Activated naive CD8-positive, alpha-beta T cell treated with anti-CD3 and anti-CD28 coated beads for 36 hours (primary cell): ENCODE measurements around the gene EMP3. TPM values are rescaled to one million over a fixed set of nuclear protein-coding genes. Genes with fewer than 3 reads are reported as not detected.
"Not testable (repeated sequence)": the region's sequence is repeated elsewhere in the genome, so short reads cannot be mapped to it uniquely, and the experiment has no call there.

Experiments used
- DNase-seq: peaks from one replicate; pipeline ENCODE4 v3.0.0; 2021
- H3K27ac Mint-ChIP-seq: one replicate; pipeline ENCODE4 v1.8.0; 2022; ENCODE audit warnings: mild to moderate bottlenecking, moderate library complexity, mixed read lengths
- H3K27me3 Mint-ChIP-seq: one replicate; pipeline ENCODE4 v1.8.0; 2022; ENCODE audit warnings: mild to moderate bottlenecking, mixed read lengths
- H3K36me3 Mint-ChIP-seq: one replicate; pipeline ENCODE4 v1.8.0; 2021; ENCODE audit warnings: mild to moderate bottlenecking, mixed read lengths
- H3K4me1 Mint-ChIP-seq: one replicate; pipeline ENCODE4 v1.8.0; 2021; ENCODE audit warnings: mixed read lengths
- H3K4me3 Mint-ChIP-seq: one replicate; pipeline ENCODE4 v1.8.0; 2022; ENCODE audit warnings: mild to moderate bottlenecking, moderate library complexity, mixed read lengths
- H3K9me3 Mint-ChIP-seq: one replicate; pipeline ENCODE4 v1.8.0; 2022; ENCODE audit warnings: mixed read lengths
- total RNA-seq, 2 experiments: library from RNA; stranded (reverse); gene quantifications; one replicate each; pipeline ENCODE4 v1.2.3, GENCODE V29; 2021

Gene EMP3
- total RNA-seq, 2 experiments from 2014 or later = 185 to 187 TPM

DNA sequence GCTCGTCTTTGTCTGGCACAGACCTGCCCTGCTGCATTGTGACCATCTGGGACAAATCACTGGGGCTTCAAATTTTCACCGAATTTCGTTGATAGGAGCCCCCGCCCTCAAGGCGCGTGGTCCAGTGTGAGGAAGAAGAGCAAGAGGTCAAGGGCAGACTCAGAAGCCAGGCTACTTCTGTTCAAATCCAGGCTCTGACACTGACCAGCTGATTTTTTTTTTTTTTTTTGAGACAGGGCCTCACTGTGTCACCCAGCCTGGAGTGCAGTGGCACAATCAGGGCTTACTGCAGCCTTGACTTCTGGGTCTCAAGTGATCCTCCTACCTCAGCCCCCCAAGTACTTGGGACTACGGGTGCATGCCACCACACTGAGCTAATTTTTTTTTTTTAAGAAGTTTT is 46.0 kb downstream of the EMP3 start:
- Mint-ChIP-seq H3K9me3 (no peaks in the 10 kb centered on the region), H3K27ac (no peak overlapping the region), H3K4me1 (no peaks in the 10 kb centered on the region), H3K36me3 (no peaks in the 10 kb centered on the region), H3K27me3 (no peaks in the 10 kb centered on the region), H3K4me3 (no peak overlapping the region)
- DNase-seq = no peak

DNA sequence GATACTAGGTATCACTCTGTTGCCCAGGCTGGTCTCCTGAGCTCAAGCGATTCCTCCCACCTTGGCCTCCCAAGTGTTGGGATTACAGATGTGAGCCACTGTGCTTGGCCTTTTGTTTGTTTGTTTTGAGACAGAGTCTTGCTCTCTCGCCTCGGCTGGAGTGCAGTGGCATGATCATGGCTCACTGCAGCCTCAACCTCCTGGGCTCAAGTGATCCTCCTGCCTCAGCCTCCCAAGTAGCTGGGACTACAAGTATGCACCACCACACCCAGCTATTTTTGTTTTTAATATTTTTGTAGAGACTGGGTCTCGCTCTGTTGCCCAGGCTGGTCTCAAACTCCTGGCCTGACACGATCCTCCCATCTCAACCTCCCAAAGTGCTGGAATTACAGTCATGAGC is 46.4 kb downstream of the EMP3 start:
- H3K27ac Mint-ChIP-seq, H3K9me3 Mint-ChIP-seq, H3K36me3 Mint-ChIP-seq, H3K4me1 Mint-ChIP-seq, H3K4me3 Mint-ChIP-seq, H3K27me3 Mint-ChIP-seq, DNase-seq: not testable (repeated sequence)

GRCh38 chr19:48372904-48373303 is 47.6 kb downstream of the EMP3 start:
- Mint-ChIP-seq H3K4me1 (no peaks in the 10 kb centered on the region), H3K36me3 (no peaks in the 10 kb centered on the region), H3K27ac (no peak overlapping the region), H3K4me3 (no peak overlapping the region), H3K27me3 (no peaks in the 10 kb centered on the region), H3K9me3 (no peaks in the 10 kb centered on the region)
- DNase-seq = no peak

GRCh38 chr19:48373567-48373966 is 48.2 kb downstream of the EMP3 start:
- no peaks in the 10 kb centered on the region for H3K4me1 Mint-ChIP-seq
- no peaks in the 10 kb centered on the region for H3K36me3 Mint-ChIP-seq
- no peaks in the 10 kb centered on the region for H3K27me3 Mint-ChIP-seq
- H3K4me3 Mint-ChIP-seq = no peak overlapping the region
- no peak for DNase-seq
- no peaks in the 10 kb centered on the region for H3K9me3 Mint-ChIP-seq
- H3K27ac Mint-ChIP-seq = no peak overlapping the region

GRCh38 chr19:48378194-48378570 is 52.8 kb downstream of the EMP3 start:
- Mint-ChIP-seq H3K9me3 (no peaks in the 10 kb centered on the region), H3K4me3 (no peak overlapping the region), H3K27me3 (no peaks in the 10 kb centered on the region), H3K4me1 (no peaks in the 10 kb centered on the region), H3K36me3 (peaks cover 8% of the 10 kb centered on the region), H3K27ac (no peak overlapping the region)
- DNase-seq = no peak

- H3K36me3 Mint-ChIP-seq = peaks cover 12% of the 10 kb centered on the region
- no peak for DNase-seq
- no peaks in the 10 kb centered on the region for H3K4me1 Mint-ChIP-seq
- no peaks in the 10 kb centered on the region for H3K27me3 Mint-ChIP-seq
- H3K27ac Mint-ChIP-seq = no peak overlapping the region
- H3K4me3 Mint-ChIP-seq = no peak overlapping the region
- no peaks in the 10 kb centered on the region for H3K9me3 Mint-ChIP-seq
Observed at GRCh38 chr19:48379058-48379457, 53.7 kb downstream of the EMP3 start.

Other genes with a start within 250 kb of the EMP3 start
- 1 to 10 TPM; 2.0 to 2.5 TPM for gene PLA2G4C, start 214.7 kb upstream of the EMP3 start, total RNA-seq
- gene LIG1, start 155.2 kb upstream of the EMP3 start, total RNA-seq = 100 to 1,000 TPM; 147 to 165 TPM
- 1 to 10 TPM; 7.3 to 7.7 TPM for gene ZSWIM9, start 154.9 kb upstream of the EMP3 start, total RNA-seq
- gene CARD8, start 69.6 kb upstream of the EMP3 start, total RNA-seq = 100 to 1,000 TPM; 102 to 103 TPM
- gene ZNF114, start 55.5 kb upstream of the EMP3 start, total RNA-seq = under 1 TPM; 0.44 to 0.60 TPM
- 10 to 100 TPM; 15.5 to 16.6 TPM for gene TMEM143, start 38.4 kb downstream of the EMP3 start, total RNA-seq
- gene SYNGR4, start 38.8 kb downstream of the EMP3 start, total RNA-seq = under 1 TPM in 1 of 2 experiments, not detected in 1; 0.31 TPM
- gene KDELR1, start 66.0 kb downstream of the EMP3 start, total RNA-seq = 10 to 100 TPM; 72.5 to 73.9 TPM
- gene GRIN2D, start 68.1 kb downstream of the EMP3 start, total RNA-seq = under 1 TPM; 0.28 to 0.29 TPM
- 10 to 100 TPM; 91.1 to 98.5 TPM for gene GRWD1, start 120.4 kb downstream of the EMP3 start, total RNA-seq
- 1 to 10 TPM; 1.4 to 1.5 TPM for gene KCNJ14, start 130.0 kb downstream of the EMP3 start, total RNA-seq
- 10 to 100 TPM; 18.2 to 21.7 TPM for gene CYTH2, start 143.8 kb downstream of the EMP3 start, total RNA-seq
- gene LMTK3, start 186.3 kb downstream of the EMP3 start, total RNA-seq = 1 to 10 TPM; 2.2 to 2.8 TPM
- gene SULT2B1, start 226.6 kb downstream of the EMP3 start, total RNA-seq = not detected